Liver (tissue), 9 donors: ENCODE data around the gene DIDO1. TPM values are rescaled to one million over a fixed set of nuclear protein-coding genes. Genes with fewer than 3 reads are reported as not detected.
"Not testable (repeated sequence)": the region's sequence is repeated elsewhere in the genome, so short reads cannot be mapped to it uniquely, and the experiment has no call there.

Experiments used
- DNase-seq: peaks from one replicate; pipeline ENCODE4 v3.0.0-alpha.2; 2017; ENCODE audit warnings: low spot score
- H3K27ac ChIP-seq, 2 donors: one replicate each; pipeline ENCODE4 v1.7.0; 2013; ENCODE audit warnings: inconsistent platforms in 2 of 2, low read length in 2 of 2, control low read depth in 1 of 2, low read depth in 1 of 2, mild to moderate bottlenecking in 1 of 2
- H3K27me3 ChIP-seq, 4 donors: one replicate each; pipeline versions ENCODE4 v1.6.1 to v1.7.0; 2013; ENCODE audit warnings: low read length in 3 of 4, inconsistent platforms in 1 of 4, mild to moderate bottlenecking in 1 of 4, moderate library complexity in 1 of 4; ENCODE audit not compliant: control insufficient read depth in 4 of 4, insufficient read depth in 4 of 4
- H3K36me3 ChIP-seq, 4 donors: one replicate each; pipeline versions ENCODE4 v1.6.1 to v1.7.0; 2013; ENCODE audit warnings: low read length in 3 of 4, mild to moderate bottlenecking in 3 of 4, low read depth in 1 of 4, moderate library complexity in 1 of 4; ENCODE audit not compliant: control insufficient read depth in 4 of 4, insufficient read depth in 3 of 4
- H3K4me1 ChIP-seq, 4 donors: one replicate each; pipeline versions ENCODE4 v1.6.1 to v1.7.0; 2013; ENCODE audit warnings: low read length in 3 of 4, mild to moderate bottlenecking in 3 of 4, moderate library complexity in 1 of 4; ENCODE audit not compliant: control insufficient read depth in 4 of 4, insufficient read depth in 4 of 4
- H3K4me3 ChIP-seq, 3 donors: one replicate each; pipeline versions ENCODE4 v1.6.1 to v1.7.0; 2013; ENCODE audit warnings: low read length in 3 of 3, control low read depth in 1 of 3, low read depth in 1 of 3, mild to moderate bottlenecking in 1 of 3
- H3K9ac ChIP-seq, 2 donors: one replicate each; pipeline ENCODE4 v1.7.0; 2013; ENCODE audit warnings: low read length in 2 of 2, mild to moderate bottlenecking in 2 of 2, moderate library complexity in 2 of 2, control low read depth in 1 of 2, low read depth in 1 of 2
- H3K9me3 ChIP-seq, 4 donors: one replicate each; pipeline versions ENCODE4 v1.6.1 to v1.7.0; 2013; ENCODE audit warnings: low read length in 3 of 4; ENCODE audit not compliant: control insufficient read depth in 4 of 4
- EGR1 ChIP-seq, 2 donors: IDR thresholded peaks; 2 replicates each; pipeline ENCODE4 v1.6.1; 2016 to 2018; ENCODE audit warnings: antibody characterized with exemption in 2 of 2, low read depth in 2 of 2
- FOXA2 ChIP-seq: IDR thresholded peaks from 2 replicates; pipeline ENCODE4 v1.6.1; 2016; ENCODE audit warnings: antibody characterized with exemption
- GABPA ChIP-seq, 2 donors: IDR thresholded peaks in 1 of 2; conservative IDR thresholded peaks in 1 of 2; 2 replicates each; pipeline ENCODE4 v1.6.1; 2016; ENCODE audit warnings: antibody characterized with exemption in 2 of 2, mild to moderate bottlenecking in 1 of 2, moderate library complexity in 1 of 2
- HNF4G ChIP-seq: IDR thresholded peaks from 2 replicates; pipeline ENCODE4 v1.6.1; 2016; ENCODE audit warnings: antibody characterized with exemption
- JUND ChIP-seq, 2 donors: IDR thresholded peaks; 2 replicates each; pipeline ENCODE4 v1.6.1; 2016; ENCODE audit warnings: antibody characterized with exemption in 2 of 2
- MAX ChIP-seq: IDR thresholded peaks from 2 replicates; pipeline ENCODE4 v1.6.1; 2016; ENCODE audit warnings: antibody characterized with exemption
- NR2F2 ChIP-seq: IDR thresholded peaks from 2 replicates; pipeline ENCODE4 v1.6.1; 2016; ENCODE audit warnings: antibody characterized with exemption
- RAD21 ChIP-seq, 2 donors: IDR thresholded peaks; 2 replicates each; pipeline ENCODE4 v1.6.1; 2016; ENCODE audit warnings: antibody characterized with exemption in 2 of 2, mild to moderate bottlenecking in 2 of 2
- RXRA ChIP-seq, 2 donors: IDR thresholded peaks; 2 replicates each; pipeline ENCODE4 v1.6.1; 2017 to 2018; ENCODE audit warnings: antibody characterized with exemption in 2 of 2, mild to moderate bottlenecking in 1 of 2
- SP1 ChIP-seq: IDR thresholded peaks from 2 replicates; pipeline ENCODE4 v1.6.1; 2018; ENCODE audit warnings: antibody characterized with exemption, mild to moderate bottlenecking
- TAF1 ChIP-seq: conservative IDR thresholded peaks from 2 replicates; pipeline ENCODE4 v1.6.1; 2016; ENCODE audit warnings: antibody characterized with exemption, mild to moderate bottlenecking
- YY1 ChIP-seq: IDR thresholded peaks from 2 replicates; pipeline ENCODE4 v1.6.1; 2016; ENCODE audit warnings: antibody characterized with exemption, mild to moderate bottlenecking
- ZBTB33 ChIP-seq: IDR thresholded peaks from 2 replicates; pipeline ENCODE4 v1.6.1; 2016; ENCODE audit warnings: antibody characterized with exemption
- WGBS: extraction: QIAGEN DNeasy Blood & Tissue Kit; methylation state at CpG from one replicate; pipeline ENCODE4 v1.1.7; 2013; 5-methylcytosine and 5-hydroxymethylcytosine counted together
- polyA plus RNA-seq, 2 donors: library from polyadenylated mRNA; stranded (reverse) in 1 of 2; unstranded in 1 of 2; fragments of 200-250 nt in 1 of 2; fragments of >200 nt in 1 of 2; fragmentation: Nextera tagmentation in 1 of 2; extraction: Ambion mirVana in 1 of 2; gene quantifications; one replicate each; pipeline versions ENCODE4 v1.2.1 to v1.2.3, GENCODE V29; 2013 to 2015
- total RNA-seq, 2 donors: library from RNA; depleted of rRNA; stranded (reverse); fragments of >200 nt; gene quantifications; one replicate each; pipeline ENCODE4 v1.2.3, GENCODE V29; 2014
- TF ChIP-seq, protein P1 (sequence below): fragments of 150-350 bp; IDR thresholded peaks from 2 replicates; pipeline ENCODE4 v1.5.1; 2017; ENCODE audit warnings: improper control_type of control experiment, low read depth, low read length; ENCODE audit not compliant: missing input control
- TF ChIP-seq, protein P2 (sequence below): IDR thresholded peaks from 2 replicates; pipeline ENCODE4 v1.6.1; 2016; ENCODE audit warnings: antibody characterized with exemption, mild to moderate bottlenecking
- donor health status: healthy.
- donor health status: healthy.
- donor health status: healthy.
- donor health status: healthy.
- donor health status: healthy.

Gene DIDO1
- total and polyA plus RNA-seq, 4 donors = 10.1 to 43.1 (median 17.4) TPM

DNA sequence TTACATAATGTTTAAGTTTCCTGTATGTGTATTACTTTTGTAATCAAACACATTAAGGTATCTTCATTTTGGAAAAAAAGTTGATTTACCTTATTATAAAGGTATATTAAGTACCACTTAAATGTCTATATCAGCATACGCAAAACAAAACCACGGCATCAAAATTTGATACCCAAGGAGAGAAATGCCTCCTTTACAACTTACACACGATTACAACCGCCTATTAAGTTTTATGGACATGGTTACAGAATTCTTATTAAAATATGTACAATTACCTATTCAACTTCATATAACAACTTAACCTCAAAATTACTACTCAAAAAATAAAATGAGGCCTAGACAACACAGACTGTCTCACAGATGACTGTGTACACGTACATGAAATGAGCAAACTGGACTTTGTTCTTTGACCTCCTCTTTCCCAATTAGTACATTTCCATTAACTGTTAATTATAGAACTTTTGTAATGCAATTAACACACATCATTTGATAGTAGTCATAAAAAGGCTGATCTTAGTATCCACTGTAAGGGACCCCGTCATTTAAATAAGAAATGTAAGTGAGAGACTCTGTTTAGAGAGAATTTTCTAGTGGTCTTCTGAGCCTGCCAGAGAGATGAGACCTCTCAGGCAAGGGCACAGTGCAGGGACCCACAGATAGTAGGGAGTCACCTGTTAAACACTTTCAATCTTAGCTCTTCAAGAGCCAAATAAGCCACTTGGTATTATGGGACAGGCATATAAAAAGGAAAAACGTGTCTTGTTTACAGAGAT, 2.5 kb downstream of the DIDO1 start (continued):
- peak; percentile 54 for TF ChIP-seq ZBTB33
- TF ChIP-seq, protein P1, sequence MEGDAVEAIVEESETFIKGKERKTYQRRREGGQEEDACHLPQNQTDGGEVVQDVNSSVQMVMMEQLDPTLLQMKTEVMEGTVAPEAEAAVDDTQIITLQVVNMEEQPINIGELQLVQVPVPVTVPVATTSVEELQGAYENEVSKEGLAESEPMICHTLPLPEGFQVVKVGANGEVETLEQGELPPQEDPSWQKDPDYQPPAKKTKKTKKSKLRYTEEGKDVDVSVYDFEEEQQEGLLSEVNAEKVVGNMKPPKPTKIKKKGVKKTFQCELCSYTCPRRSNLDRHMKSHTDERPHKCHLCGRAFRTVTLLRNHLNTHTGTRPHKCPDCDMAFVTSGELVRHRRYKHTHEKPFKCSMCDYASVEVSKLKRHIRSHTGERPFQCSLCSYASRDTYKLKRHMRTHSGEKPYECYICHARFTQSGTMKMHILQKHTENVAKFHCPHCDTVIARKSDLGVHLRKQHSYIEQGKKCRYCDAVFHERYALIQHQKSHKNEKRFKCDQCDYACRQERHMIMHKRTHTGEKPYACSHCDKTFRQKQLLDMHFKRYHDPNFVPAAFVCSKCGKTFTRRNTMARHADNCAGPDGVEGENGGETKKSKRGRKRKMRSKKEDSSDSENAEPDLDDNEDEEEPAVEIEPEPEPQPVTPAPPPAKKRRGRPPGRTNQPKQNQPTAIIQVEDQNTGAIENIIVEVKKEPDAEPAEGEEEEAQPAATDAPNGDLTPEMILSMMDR = no peak
- TF ChIP-seq EGR1 (IDR thresholded peaks at IDR 0.05; ENCODE audit: low read depth in 2 of 2) = no peak
- peak; percentile 21 for TF ChIP-seq FOXA2
- no peak for TF ChIP-seq MAX

GRCh38 chr20:62923059-62923668, 3.1 kb downstream of the DIDO1 start:
- 43% methylated on average over 17 of the region's 17 CpGs for WGBS
- Histone ChIP-seq H3K4me1 (peaks cover 35 to 80% (median 67%) of the 10 kb centered on the region in 4 donors), H3K27ac (peak overlapping the region; percentile 98 to 99), H3K4me3 (peak overlapping the region in 2 of 3 donors; percentile 6 to 24), H3K9ac (peak overlapping the region; percentile 28 to 97)
- not testable (repeated sequence) for H3K27me3 ChIP-seq, H3K36me3 ChIP-seq, DNase-seq, H3K9me3 ChIP-seq
- peak in 1 of 2 donors; percentile 22 for TF ChIP-seq JUND (IDR thresholded peaks at IDR 0.05)

- H3K27ac ChIP-seq = peak overlapping the region; percentile 98 to 99
- no peak for TF ChIP-seq ZBTB33
- TF ChIP-seq, protein P2, sequence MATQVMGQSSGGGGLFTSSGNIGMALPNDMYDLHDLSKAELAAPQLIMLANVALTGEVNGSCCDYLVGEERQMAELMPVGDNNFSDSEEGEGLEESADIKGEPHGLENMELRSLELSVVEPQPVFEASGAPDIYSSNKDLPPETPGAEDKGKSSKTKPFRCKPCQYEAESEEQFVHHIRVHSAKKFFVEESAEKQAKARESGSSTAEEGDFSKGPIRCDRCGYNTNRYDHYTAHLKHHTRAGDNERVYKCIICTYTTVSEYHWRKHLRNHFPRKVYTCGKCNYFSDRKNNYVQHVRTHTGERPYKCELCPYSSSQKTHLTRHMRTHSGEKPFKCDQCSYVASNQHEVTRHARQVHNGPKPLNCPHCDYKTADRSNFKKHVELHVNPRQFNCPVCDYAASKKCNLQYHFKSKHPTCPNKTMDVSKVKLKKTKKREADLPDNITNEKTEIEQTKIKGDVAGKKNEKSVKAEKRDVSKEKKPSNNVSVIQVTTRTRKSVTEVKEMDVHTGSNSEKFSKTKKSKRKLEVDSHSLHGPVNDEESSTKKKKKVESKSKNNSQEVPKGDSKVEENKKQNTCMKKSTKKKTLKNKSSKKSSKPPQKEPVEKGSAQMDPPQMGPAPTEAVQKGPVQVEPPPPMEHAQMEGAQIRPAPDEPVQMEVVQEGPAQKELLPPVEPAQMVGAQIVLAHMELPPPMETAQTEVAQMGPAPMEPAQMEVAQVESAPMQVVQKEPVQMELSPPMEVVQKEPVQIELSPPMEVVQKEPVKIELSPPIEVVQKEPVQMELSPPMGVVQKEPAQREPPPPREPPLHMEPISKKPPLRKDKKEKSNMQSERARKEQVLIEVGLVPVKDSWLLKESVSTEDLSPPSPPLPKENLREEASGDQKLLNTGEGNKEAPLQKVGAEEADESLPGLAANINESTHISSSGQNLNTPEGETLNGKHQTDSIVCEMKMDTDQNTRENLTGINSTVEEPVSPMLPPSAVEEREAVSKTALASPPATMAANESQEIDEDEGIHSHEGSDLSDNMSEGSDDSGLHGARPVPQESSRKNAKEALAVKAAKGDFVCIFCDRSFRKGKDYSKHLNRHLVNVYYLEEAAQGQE = no peak
- no peak for TF ChIP-seq MAX
- no peak for TF ChIP-seq RXRA (IDR thresholded peaks at IDR 0.05)
- TF ChIP-seq FOXA2 = no peak
- TF ChIP-seq GABPA (IDR thresholded peaks at IDR 0.05 in 1 of 2, conservative IDR thresholded peaks at IDR 0.05 in 1 of 2) = no peak
- TF ChIP-seq NR2F2 = no peak
- no peak for TF ChIP-seq YY1
- no peak for TF ChIP-seq TAF1
- no peak for TF ChIP-seq SP1
- no peak for TF ChIP-seq RAD21 (IDR thresholded peaks at IDR 0.05)
- TF ChIP-seq, protein P1 = no peak
- no peak for TF ChIP-seq HNF4G
Observed at GRCh38 chr20:62922451-62922921, 3.8 kb downstream of the DIDO1 start.

More at GRCh38 chr20:62922451-62922921, 3.8 kb downstream of the DIDO1 start:
- no peak overlapping the region for H3K4me3 ChIP-seq
- 56% methylated on average over 14 of the region's 14 CpGs for WGBS
- no peak for DNase-seq
- H3K9ac ChIP-seq = peak overlapping the region in 1 of 2 donors; percentile 43
- no peaks in the 10 kb centered on the region for H3K27me3 ChIP-seq
- H3K36me3 ChIP-seq = no peaks in the 10 kb centered on the region
- peaks cover 31 to 80% (median 67%) of the 10 kb centered on the region in 4 donors for H3K4me1 ChIP-seq
- no peaks in the 10 kb centered on the region for H3K9me3 ChIP-seq
